ENCODE results near the gene MCCD1. TPM values are rescaled to one million over a fixed set of nuclear protein-coding genes. Genes with fewer than 3 reads are reported as not detected.
A peak's percentile ranks its signal among the peaks of the same experiment; 100 is the strongest.

MCCD1 gene
- polyA plus RNA-seq, 2 of the 4 experiments (the other 2 are of a cell fraction), result not detected

DNA sequence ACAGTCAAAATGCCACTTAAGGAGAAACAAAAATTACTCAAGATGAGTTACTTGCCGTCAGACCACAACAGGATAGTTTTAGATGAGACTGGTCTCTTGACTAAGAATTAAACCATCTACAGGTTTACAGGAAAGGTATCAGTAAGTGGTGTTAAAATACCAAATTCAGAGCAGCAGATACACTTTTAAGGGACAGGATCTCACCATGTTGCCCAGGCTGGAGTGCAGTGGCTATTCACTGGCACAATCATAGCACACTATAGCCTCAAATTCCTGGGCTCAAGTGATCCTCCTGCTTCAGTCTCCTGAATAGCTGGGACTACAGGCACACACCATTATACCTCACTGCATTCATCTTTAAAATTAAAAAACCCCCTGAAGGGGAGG, 4.7 kb downstream of the MCCD1 start:
- Histone ChIP-seq H3K4me1 (peaks cover 4% of the 10 kb centered on the region; the same call in 2 of the 3 replicates), H3K9me3 (no peaks in the 10 kb centered on the region), H3K4me2 (no peak overlapping the region), H3K4me3 (no peak overlapping the region), H3K27ac (no peak overlapping the region)
- ATAC-seq (no peak), FAIRE-seq (no peak), DNase-seq (ENCODE audit: low read depth in 1 of 2, low spot score in 1 of 2) (no peak)
- WGBS (ENCODE audit: missing lambda C conversion rate), result 96% methylated on average over 1 of the region's 1 CpG
- ChIA-PET CTCF (interaction anchor here (0.6 to 1.1 kb wide), 2 partner anchors 22 to 68 kb away, joined by 4 read pairs; no protein-coding TSS in a partner anchor), POLR2A (no interaction called here)
- TF ChIP-seq EP300 (IDR thresholded peaks at IDR 0.05), result no peak
- no peak for TF ChIP-seq CEBPB (IDR thresholded peaks at IDR 0.05)
- no peak for TF ChIP-seq MAFK (IDR thresholded peaks at IDR 0.05; ENCODE audit: partially characterized antibody)
- no peak for TF ChIP-seq CBX2 (IDR thresholded peaks at IDR 0.05; ENCODE audit: borderline replicate concordance, low read depth)
- no peak for TF ChIP-seq HOXB5 (CRISPR knock-in tag; IDR thresholded peaks at IDR 0.05)

- no peak overlapping the region for H3K27ac ChIP-seq
- 89% methylated on average over 6 of the region's 6 CpGs for WGBS (ENCODE audit: missing lambda C conversion rate)
- peaks cover 9% of the 10 kb centered on the region; the same call in 2 of the 3 replicates for H3K4me1 ChIP-seq
- FAIRE-seq (no peak), ATAC-seq (no peak), DNase-seq (ENCODE audit: low read depth in 1 of 2, low spot score in 1 of 2) (no peak)
- POLR2A ChIA-PET, result no interaction called here
- no peak overlapping the region for H3K4me2 ChIP-seq
- no peaks in the 10 kb centered on the region for H3K9me3 ChIP-seq
- CTCF ChIA-PET, result interaction anchor here (0.6 to 2.7 kb wide), 3 partner anchors 12 to 67 kb away, joined by 4 to 8 read pairs (median 4); partner anchors contain the start of gene ATP6V1G2
- no peak overlapping the region for H3K4me3 ChIP-seq
- TF ChIP-seq POLR2AphosphoS2 (conservative IDR thresholded peaks at IDR 0.05; ENCODE audit: low read length) (0 out of 2 replicates have a peak, but pooled peaks have one; percentile 65), HOXA7 (CRISPR knock-in tag; IDR thresholded peaks at IDR 0.05) (no peak)
These were observed 5.2 kb downstream of the MCCD1 start for GRCh38 chr6:31534011-31534410.

GRCh38 chr6:31534521-31535040, 5.8 kb downstream of the MCCD1 start:
- Histone ChIP-seq H3K4me3 (no peak overlapping the region), H3K27ac (no peak overlapping the region), H3K4me1 (peaks cover 15% of the 10 kb centered on the region), H3K9me3 (no peaks in the 10 kb centered on the region), H3K4me2 (no peak overlapping the region)
- ATAC-seq, result no peak
- TF ChIP-seq KDM1A (IDR thresholded peaks at IDR 0.05; ENCODE audit: low read depth), result no peak
- TF ChIP-seq, protein P1, sequence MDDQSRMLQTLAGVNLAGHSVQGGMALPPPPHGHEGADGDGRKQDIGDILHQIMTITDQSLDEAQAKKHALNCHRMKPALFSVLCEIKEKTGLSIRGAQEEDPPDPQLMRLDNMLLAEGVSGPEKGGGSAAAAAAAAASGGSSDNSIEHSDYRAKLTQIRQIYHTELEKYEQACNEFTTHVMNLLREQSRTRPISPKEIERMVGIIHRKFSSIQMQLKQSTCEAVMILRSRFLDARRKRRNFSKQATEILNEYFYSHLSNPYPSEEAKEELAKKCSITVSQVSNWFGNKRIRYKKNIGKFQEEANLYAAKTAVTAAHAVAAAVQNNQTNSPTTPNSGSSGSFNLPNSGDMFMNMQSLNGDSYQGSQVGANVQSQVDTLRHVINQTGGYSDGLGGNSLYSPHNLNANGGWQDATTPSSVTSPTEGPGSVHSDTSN (IDR thresholded peaks at IDR 0.05), result no peak
- TF ChIP-seq TFCP2L1 (CRISPR knock-in tag; IDR thresholded peaks at IDR 0.05), result no peak
- no peak for TF ChIP-seq HOXB5 (CRISPR knock-in tag; IDR thresholded peaks at IDR 0.05)
- no peak for TF ChIP-seq MYC (IDR thresholded peaks at IDR 0.05; ENCODE audit: borderline replicate concordance, low read length)
- no peak for TF ChIP-seq CBX8 (IDR thresholded peaks at IDR 0.05)
- no peak for TF ChIP-seq HEYL (CRISPR knock-in tag; IDR thresholded peaks at IDR 0.05)
- TF ChIP-seq, protein P2, sequence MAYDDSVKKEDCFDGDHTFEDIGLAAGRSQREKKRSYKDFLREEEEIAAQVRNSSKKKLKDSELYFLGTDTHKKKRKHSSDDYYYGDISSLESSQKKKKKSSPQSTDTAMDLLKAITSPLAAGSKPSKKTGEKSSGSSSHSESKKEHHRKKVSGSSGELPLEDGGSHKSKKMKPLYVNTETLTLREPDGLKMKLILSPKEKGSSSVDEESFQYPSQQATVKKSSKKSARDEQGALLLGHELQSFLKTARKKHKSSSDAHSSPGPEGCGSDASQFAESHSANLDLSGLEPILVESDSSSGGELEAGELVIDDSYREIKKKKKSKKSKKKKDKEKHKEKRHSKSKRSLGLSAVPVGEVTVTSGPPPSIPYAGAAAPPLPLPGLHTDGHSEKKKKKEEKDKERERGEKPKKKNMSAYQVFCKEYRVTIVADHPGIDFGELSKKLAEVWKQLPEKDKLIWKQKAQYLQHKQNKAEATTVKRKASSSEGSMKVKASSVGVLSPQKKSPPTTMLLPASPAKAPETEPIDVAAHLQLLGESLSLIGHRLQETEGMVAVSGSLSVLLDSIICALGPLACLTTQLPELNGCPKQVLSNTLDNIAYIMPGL (CRISPR knock-in tag; IDR thresholded peaks at IDR 0.05; ENCODE audit: borderline replicate concordance), result no peak
- TF ChIP-seq CBX2 (IDR thresholded peaks at IDR 0.05; ENCODE audit: borderline replicate concordance, low read depth), result no peak
- TF ChIP-seq HES2 (IDR thresholded peaks at IDR 0.05), result no peak
- TF ChIP-seq ZSCAN20 (CRISPR knock-in tag; IDR thresholded peaks at IDR 0.05), result no peak
- FAIRE-seq, result no peak
- ChIA-PET CTCF (interaction anchor here (1.1 to 2.7 kb wide), 3 partner anchors 11 to 152 kb away, joined by 3 to 8 read pairs (median 4); partner anchors contain the start of gene ATP6V1G2), POLR2A (no interaction called here)
- WGBS (ENCODE audit: missing lambda C conversion rate), result 92% methylated on average over 24 of the region's 24 CpGs
- DNase-seq (ENCODE audit: low read depth in 1 of 2, low spot score in 1 of 2), result no peak

Data from A549 (cell line).